ENCODE measurements around the gene NALCN. TPM values are rescaled to one million over a fixed set of nuclear protein-coding genes. Genes with fewer than 3 reads are reported as not detected.

Gene NALCN
- total and polyA plus RNA-seq, 4 donors = 0.09 to 0.92 (median 0.18) TPM

GRCh38 chr13:101291646-101292515, 124.4 kb downstream of the NALCN start:
- DNase-seq (ENCODE audit: low spot score) = no peak
- no peak overlapping the region for H3K9ac ChIP-seq (ENCODE audit: low read depth in 1 of 2, low read length in 2 of 2)
- H3K4me1 ChIP-seq (ENCODE audit: control insufficient read depth in 4 of 4, insufficient read depth in 4 of 4, low read length in 3 of 4) = no peaks in the 10 kb centered on the region
- 73% methylated on average over 10 of the region's 10 CpGs for WGBS
- no peak overlapping the region for H3K27ac ChIP-seq (ENCODE audit: low read depth in 1 of 2, low read length in 2 of 2)
- TF ChIP-seq JUND (IDR thresholded peaks at IDR 0.05) = no peak
- TF ChIP-seq MAX (IDR thresholded peaks at IDR 0.05) = no peak
- TF ChIP-seq ATF3 (IDR thresholded peaks at IDR 0.05) = no peak
- no peak for TF ChIP-seq GABPA (IDR thresholded peaks at IDR 0.05 in 1 of 2, conservative IDR thresholded peaks at IDR 0.05 in 1 of 2)
- no peak overlapping the region for H3K4me3 ChIP-seq (ENCODE audit: low read depth in 1 of 3, low read length in 3 of 3)
- no peaks in the 10 kb centered on the region for H3K9me3 ChIP-seq (ENCODE audit: control insufficient read depth in 4 of 4, low read length in 3 of 4)
- peaks cover 0 to 2% (median 0%) of the 10 kb centered on the region in 4 donors for H3K27me3 ChIP-seq (ENCODE audit: control insufficient read depth in 4 of 4, insufficient read depth in 4 of 4, low read length in 3 of 4)
- no peaks in the 10 kb centered on the region for H3K36me3 ChIP-seq (ENCODE audit: control insufficient read depth in 4 of 4, insufficient read depth in 3 of 4, low read depth in 1 of 4, low read length in 3 of 4)

- Histone ChIP-seq H3K27ac (ENCODE audit: low read depth in 1 of 2, low read length in 2 of 2) (no peak overlapping the region), H3K36me3 (ENCODE audit: control insufficient read depth in 4 of 4, insufficient read depth in 3 of 4, low read depth in 1 of 4, low read length in 3 of 4) (no peaks in the 10 kb centered on the region), H3K4me1 (ENCODE audit: control insufficient read depth in 4 of 4, insufficient read depth in 4 of 4, low read length in 3 of 4) (no peaks in the 10 kb centered on the region), H3K4me3 (ENCODE audit: low read depth in 1 of 3, low read length in 3 of 3) (no peak overlapping the region), H3K9me3 (ENCODE audit: control insufficient read depth in 4 of 4, low read length in 3 of 4) (no peaks in the 10 kb centered on the region), H3K9ac (ENCODE audit: low read depth in 1 of 2, low read length in 2 of 2) (no peak overlapping the region), H3K27me3 (ENCODE audit: control insufficient read depth in 4 of 4, insufficient read depth in 4 of 4, low read length in 3 of 4) (peaks cover 0 to 5% (median 0%) of the 10 kb centered on the region in 4 donors)
- no peak for DNase-seq (ENCODE audit: low spot score)
- TF ChIP-seq GABPA (IDR thresholded peaks at IDR 0.05 in 1 of 2, conservative IDR thresholded peaks at IDR 0.05 in 1 of 2) = no peak
- no peak for TF ChIP-seq HNF4A (conservative IDR thresholded peaks at IDR 0.05)
- no peak for TF ChIP-seq FOXA1 (IDR thresholded peaks at IDR 0.05)
- no peak for TF ChIP-seq ZBTB33 (IDR thresholded peaks at IDR 0.05)
- no peak for TF ChIP-seq JUND (IDR thresholded peaks at IDR 0.05)
- no peak for TF ChIP-seq CTCF (IDR thresholded peaks at IDR 0.05; ENCODE audit: low read depth, low read length, missing input control)
- TF ChIP-seq ATF3 (IDR thresholded peaks at IDR 0.05) = no peak
- no peak for TF ChIP-seq NR2F2 (IDR thresholded peaks at IDR 0.05)
- TF ChIP-seq EGR1 (IDR thresholded peaks at IDR 0.05; ENCODE audit: low read depth in 2 of 2) = no peak
- TF ChIP-seq YY1 (IDR thresholded peaks at IDR 0.05) = no peak
- TF ChIP-seq FOXA2 (IDR thresholded peaks at IDR 0.05) = no peak
- no peak for TF ChIP-seq RXRA (IDR thresholded peaks at IDR 0.05)
- no peak for TF ChIP-seq RAD21 (IDR thresholded peaks at IDR 0.05)
- TF ChIP-seq HNF4G (IDR thresholded peaks at IDR 0.05) = no peak
- no peak for TF ChIP-seq REST (IDR thresholded peaks at IDR 0.05)
- no peak for TF ChIP-seq SP1 (IDR thresholded peaks at IDR 0.05)
- TF ChIP-seq MAX (IDR thresholded peaks at IDR 0.05) = no peak
- no peak for TF ChIP-seq TAF1 (conservative IDR thresholded peaks at IDR 0.05)
- WGBS = 76% methylated on average over 2 of the region's 2 CpGs
Observed at GRCh38 chr13:101291206-101291605, 125.1 kb downstream of the NALCN start.

Data from liver (tissue), 9 donors.